Endodermal cell (in vitro differentiated cells): ENCODE measurements around the gene ASF1A. TPM values are rescaled to one million over a fixed set of nuclear protein-coding genes. Genes with fewer than 3 reads are reported as not detected.
A peak's percentile ranks its signal among the peaks of the same experiment; 100 is the strongest.

ENCODE experiments used
- DNase-seq: peaks from one replicate; pipeline ENCODE4 v3.0.0-alpha.2; 2017
- H3K27ac ChIP-seq: 2 replicates; pipeline ENCODE4 v1.5.1; 2013; ENCODE audit warnings: mild to moderate bottlenecking, low read depth, low read length, moderate library complexity
- H3K27me3 ChIP-seq: 2 replicates; pipeline ENCODE4 v1.6.1; 2013; ENCODE audit warnings: mild to moderate bottlenecking, low read length, moderate library complexity; ENCODE audit not compliant: insufficient read depth, control insufficient read depth, poor library complexity, severe bottlenecking
- H3K36me3 ChIP-seq: 2 replicates; pipeline ENCODE4 v1.7.0; 2013; ENCODE audit warnings: mild to moderate bottlenecking, low read length, moderate library complexity; ENCODE audit not compliant: control insufficient read depth, insufficient read depth
- H3K4me1 ChIP-seq: one replicate; pipeline ENCODE4 v1.7.0; 2013; ENCODE audit warnings: low read length; ENCODE audit not compliant: control insufficient read depth, insufficient read depth
- H3K4me3 ChIP-seq: 2 replicates; pipeline ENCODE4 v1.5.1; 2013; ENCODE audit warnings: mild to moderate bottlenecking, low read length, moderate library complexity
- H3K9ac ChIP-seq: 2 replicates; pipeline ENCODE4 v1.6.1; 2013; ENCODE audit warnings: mild to moderate bottlenecking, low read length, moderate library complexity; ENCODE audit not compliant: poor library complexity, severe bottlenecking; ENCODE audit errors: extremely low read depth
- H3K9me3 ChIP-seq: 2 replicates; pipeline ENCODE4 v1.6.1; 2013; ENCODE audit warnings: mild to moderate bottlenecking, low read length, moderate library complexity; ENCODE audit not compliant: control insufficient read depth
- H3K27ac Mint-ChIP-seq: 2 replicates; pipeline ENCODE4 v1.8.0; 2020; ENCODE audit warnings: mixed read lengths
- H3K27me3 Mint-ChIP-seq: 2 replicates; pipeline ENCODE4 v1.8.0; 2021; ENCODE audit warnings: mild to moderate bottlenecking, mixed read lengths; ENCODE audit not compliant: insufficient read depth
- H3K36me3 Mint-ChIP-seq: 2 replicates; pipeline ENCODE4 v1.8.0; 2020; ENCODE audit warnings: low read depth, mixed read lengths
- H3K4me1 Mint-ChIP-seq: 2 replicates; pipeline ENCODE4 v1.8.0; 2020; ENCODE audit warnings: mixed read lengths
- H3K4me3 Mint-ChIP-seq: 2 replicates; pipeline ENCODE4 v1.8.0; 2020; ENCODE audit warnings: mild to moderate bottlenecking, moderate library complexity, mixed read lengths
- H3K9me3 Mint-ChIP-seq: 2 replicates; pipeline ENCODE4 v1.8.0; 2020; ENCODE audit warnings: mild to moderate bottlenecking, mixed read lengths
- WGBS, 2 experiments: methylation state at CpG; one replicate each; pipeline versions ENCODE4 v1.1.5 to v1.1.7; 2013; ENCODE audit warnings: missing lambda C conversion rate in 2 of 2, mixed read lengths in 1 of 2; ENCODE audit not compliant: insufficient coverage in 1 of 2, insufficient read length in 1 of 2; 5-methylcytosine and 5-hydroxymethylcytosine counted together
- total RNA-seq, 2 donors: library from RNA; stranded (reverse); fragmentation: NEBNext Ultra II Directional in 1 of 2; extraction: Animal tissue kit (Norgen Biotek cat#: 25700) in 1 of 2; gene quantifications; 2 replicates in 1 of 2; 3 replicates in 1 of 2; pipeline ENCODE4 v1.2.1, GENCODE V29; 2021
- TF ChIP-seq, protein P1 (sequence below): fragments of 200-600 bp; sonication (generic); conservative IDR thresholded peaks from 2 replicates; pipeline ENCODE4 v1.5.0; 2021; ENCODE audit warnings: antibody characterized with exemption, mild to moderate bottlenecking

The ASF1A gene
- total RNA-seq, 2 donors from 2014 or later = 44.5 to 54.9 TPM

DNA sequence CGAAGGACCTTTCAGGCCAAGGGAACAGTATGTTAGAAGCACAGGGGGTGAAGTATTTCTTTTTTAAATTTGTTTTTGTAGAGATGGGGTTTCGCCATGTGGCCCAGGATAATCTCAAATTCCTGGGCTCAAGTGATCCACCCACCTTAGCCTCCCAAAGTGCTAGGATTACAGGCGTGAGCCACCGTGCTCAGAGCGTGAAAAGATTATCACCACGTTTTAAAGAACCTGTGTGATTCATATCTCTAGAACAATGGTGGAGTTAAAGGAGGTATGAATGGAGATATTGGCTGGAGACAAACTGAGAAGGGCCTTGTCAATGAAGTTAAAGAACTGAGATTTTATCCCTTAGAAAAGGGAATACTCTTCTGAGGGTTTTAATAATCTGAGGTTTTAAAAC is 9.7 kb downstream of the ASF1A start:
- Histone ChIP-seq H3K9ac (no peak overlapping the region), H3K4me1 (peaks cover 14% of the 10 kb centered on the region), H3K36me3 (peaks cover 94% of the 10 kb centered on the region), H3K9me3 (no peaks in the 10 kb centered on the region), H3K27me3 (no peaks in the 10 kb centered on the region), H3K27ac (no peak overlapping the region), H3K4me3 (peak overlapping the region; percentile 9)
- Mint-ChIP-seq H3K4me3 (no peak overlapping the region), H3K27me3 (no peaks in the 10 kb centered on the region), H3K9me3 (no peaks in the 10 kb centered on the region), H3K4me1 (peaks cover 42% of the 10 kb centered on the region), H3K36me3 (peaks cover 75% of the 10 kb centered on the region), H3K27ac (peak overlapping the region; percentile 16)
- TF ChIP-seq, protein P1, sequence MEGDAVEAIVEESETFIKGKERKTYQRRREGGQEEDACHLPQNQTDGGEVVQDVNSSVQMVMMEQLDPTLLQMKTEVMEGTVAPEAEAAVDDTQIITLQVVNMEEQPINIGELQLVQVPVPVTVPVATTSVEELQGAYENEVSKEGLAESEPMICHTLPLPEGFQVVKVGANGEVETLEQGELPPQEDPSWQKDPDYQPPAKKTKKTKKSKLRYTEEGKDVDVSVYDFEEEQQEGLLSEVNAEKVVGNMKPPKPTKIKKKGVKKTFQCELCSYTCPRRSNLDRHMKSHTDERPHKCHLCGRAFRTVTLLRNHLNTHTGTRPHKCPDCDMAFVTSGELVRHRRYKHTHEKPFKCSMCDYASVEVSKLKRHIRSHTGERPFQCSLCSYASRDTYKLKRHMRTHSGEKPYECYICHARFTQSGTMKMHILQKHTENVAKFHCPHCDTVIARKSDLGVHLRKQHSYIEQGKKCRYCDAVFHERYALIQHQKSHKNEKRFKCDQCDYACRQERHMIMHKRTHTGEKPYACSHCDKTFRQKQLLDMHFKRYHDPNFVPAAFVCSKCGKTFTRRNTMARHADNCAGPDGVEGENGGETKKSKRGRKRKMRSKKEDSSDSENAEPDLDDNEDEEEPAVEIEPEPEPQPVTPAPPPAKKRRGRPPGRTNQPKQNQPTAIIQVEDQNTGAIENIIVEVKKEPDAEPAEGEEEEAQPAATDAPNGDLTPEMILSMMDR = no peak
- peak; percentile 64 for DNase-seq
- 65 to 90% methylated on average over 2 to 6 of the region's 6 CpGs for WGBS, 2 experiments

DNA sequence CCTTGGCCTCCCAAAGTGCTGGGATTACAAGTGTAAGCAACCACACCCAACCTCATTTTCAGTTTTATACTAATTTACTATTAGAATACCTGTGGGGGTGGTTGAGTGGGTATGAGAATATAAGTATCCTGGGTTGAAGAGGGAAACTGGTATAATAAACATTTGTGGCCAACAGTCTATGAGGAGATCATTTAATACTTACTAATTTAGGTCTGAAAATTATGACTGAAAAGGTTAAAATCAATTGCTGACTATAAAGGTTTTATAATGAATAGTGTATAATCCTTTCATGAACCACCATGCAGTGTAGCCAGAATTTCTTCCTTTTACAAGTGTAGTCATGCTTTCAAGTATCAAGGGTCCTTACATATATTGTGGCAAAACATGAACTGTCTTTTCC is 11.1 kb downstream of the ASF1A start:
- Mint-ChIP-seq H3K4me1 (peaks cover 30% of the 10 kb centered on the region), H3K9me3 (no peaks in the 10 kb centered on the region), H3K36me3 (peaks cover 77% of the 10 kb centered on the region), H3K27me3 (no peaks in the 10 kb centered on the region), H3K27ac (no peak overlapping the region), H3K4me3 (no peak overlapping the region)
- TF ChIP-seq, protein P1 = no peak
- H3K9ac ChIP-seq = no peak overlapping the region
- H3K36me3 ChIP-seq = peaks cover 92% of the 10 kb centered on the region
- no peaks in the 10 kb centered on the region for H3K9me3 ChIP-seq
- peaks cover 10% of the 10 kb centered on the region for H3K4me1 ChIP-seq
- H3K4me3 ChIP-seq = no peak overlapping the region
- H3K27ac ChIP-seq = no peak overlapping the region
- no peak for DNase-seq
- H3K27me3 ChIP-seq = no peaks in the 10 kb centered on the region

DNA sequence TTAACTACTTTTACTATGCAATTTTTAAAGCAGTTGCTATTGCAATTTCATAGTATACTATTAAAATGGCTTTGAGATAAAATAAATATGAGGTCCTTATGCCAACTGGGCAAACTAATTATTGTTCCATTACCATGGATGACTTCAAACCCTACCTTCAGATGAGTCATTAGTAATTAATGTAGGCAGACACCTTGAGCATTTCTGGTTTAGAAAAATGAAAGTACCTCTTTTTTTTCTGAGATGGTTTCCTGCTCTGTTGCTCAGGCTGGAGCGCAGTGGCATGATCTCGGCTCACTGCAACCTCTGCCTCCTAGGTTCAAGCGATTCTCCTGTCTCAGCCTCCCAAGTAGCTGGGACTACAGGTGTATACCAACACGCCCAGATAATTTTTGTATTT is 11.9 kb downstream of the ASF1A start:
- Mint-ChIP-seq H3K27ac (no peak overlapping the region), H3K27me3 (no peaks in the 10 kb centered on the region), H3K4me1 (peaks cover 23% of the 10 kb centered on the region), H3K36me3 (peaks cover 79% of the 10 kb centered on the region), H3K9me3 (no peaks in the 10 kb centered on the region), H3K4me3 (no peak overlapping the region)
- no peak for DNase-seq
- Histone ChIP-seq H3K27me3 (no peaks in the 10 kb centered on the region), H3K27ac (no peak overlapping the region), H3K36me3 (peaks cover 92% of the 10 kb centered on the region), H3K9me3 (no peaks in the 10 kb centered on the region), H3K4me3 (no peak overlapping the region), H3K4me1 (peaks cover 6% of the 10 kb centered on the region), H3K9ac (no peak overlapping the region)
- TF ChIP-seq, protein P1 = no peak
- WGBS, 2 experiments = 80 to 93% methylated on average over 1 to 4 of the region's 4 CpGs
